SK-N-MC (cell line): Measurements from ENCODE around the gene RNF13.

Experiments
- EZH2 ChIP-seq: fragments of 200-600 bp; sonication (generic); IDR thresholded peaks from one replicate; pipeline ENCODE4 v1.6.1; 2017; ENCODE audit warnings: antibody characterized with exemption
- FOXP2 ChIP-seq: optimal IDR thresholded peaks from 2 replicates; pipeline ENCODE3; 2011; ENCODE audit warnings: mild to moderate bottlenecking, moderate library complexity; ENCODE audit not compliant: insufficient read depth; ENCODE audit errors: extremely low read length, control extremely low read depth
- POLR2AphosphoS5 ChIP-seq: IDR thresholded peaks from 2 replicates; pipeline ENCODE4 v1.6.1; 2012; ENCODE audit warnings: mild to moderate bottlenecking, low read depth, low read length, borderline replicate concordance

- no peak for TF ChIP-seq POLR2AphosphoS5
- TF ChIP-seq EZH2: no peak
- no peak for TF ChIP-seq FOXP2
Observed at GRCh38 chr3:149942409-149942808, 129.4 kb downstream of the RNF13 start.
